Neural progenitor cell (in vitro differentiated cells): ENCODE measurements around the gene SCG3.

Experiments used
- EZH2phosphoT487 ChIP-seq: fragments of 200-600 bp; sonication (generic); IDR thresholded peaks from 2 replicates; pipeline ENCODE4 v1.6.1; 2017; ENCODE audit warnings: antibody characterized with exemption
- TF ChIP-seq, protein P1 (sequence below): fragments of 200-600 bp; sonication (generic); IDR thresholded peaks from 2 replicates; pipeline ENCODE4 v1.5.1; 2017; ENCODE audit warnings: antibody characterized with exemption, mild to moderate bottlenecking

DNA sequence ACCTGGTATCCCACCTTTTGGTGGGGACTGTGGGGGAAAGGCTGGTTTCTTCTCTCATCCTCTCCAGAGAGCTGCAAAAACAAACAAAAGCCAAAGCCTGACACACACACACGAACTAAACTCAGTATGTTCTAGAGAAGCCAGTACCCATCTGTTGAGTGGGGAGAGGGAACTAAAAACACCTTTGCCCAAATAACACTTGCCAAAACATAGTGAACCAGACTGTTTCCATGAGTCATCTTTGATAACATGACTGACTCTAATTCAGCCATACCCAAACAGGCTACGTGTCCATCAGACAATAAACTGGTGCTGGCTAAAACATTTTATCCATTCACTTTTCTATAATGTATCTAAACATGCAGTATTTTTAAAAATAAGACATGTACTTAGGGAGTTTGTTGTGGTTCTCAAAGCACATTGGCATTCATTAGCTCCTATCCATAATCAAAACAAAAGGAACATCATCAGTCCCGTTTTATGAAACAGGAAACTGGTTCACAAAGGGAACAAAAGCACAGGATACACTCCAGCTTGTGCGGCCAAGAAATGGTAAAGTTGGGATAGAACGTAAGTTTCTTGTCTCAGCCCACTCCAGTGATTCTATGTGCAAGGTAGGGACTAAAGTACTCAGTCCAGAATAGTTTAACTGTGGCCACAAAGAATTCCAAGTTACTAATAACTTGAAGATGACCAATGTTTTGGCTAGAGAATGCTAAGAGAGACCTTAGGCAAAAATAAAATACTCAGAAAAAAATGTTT lies 40.1 kb downstream of the SCG3 start:
- TF ChIP-seq EZH2phosphoT487: no peak
- TF ChIP-seq, protein P1, sequence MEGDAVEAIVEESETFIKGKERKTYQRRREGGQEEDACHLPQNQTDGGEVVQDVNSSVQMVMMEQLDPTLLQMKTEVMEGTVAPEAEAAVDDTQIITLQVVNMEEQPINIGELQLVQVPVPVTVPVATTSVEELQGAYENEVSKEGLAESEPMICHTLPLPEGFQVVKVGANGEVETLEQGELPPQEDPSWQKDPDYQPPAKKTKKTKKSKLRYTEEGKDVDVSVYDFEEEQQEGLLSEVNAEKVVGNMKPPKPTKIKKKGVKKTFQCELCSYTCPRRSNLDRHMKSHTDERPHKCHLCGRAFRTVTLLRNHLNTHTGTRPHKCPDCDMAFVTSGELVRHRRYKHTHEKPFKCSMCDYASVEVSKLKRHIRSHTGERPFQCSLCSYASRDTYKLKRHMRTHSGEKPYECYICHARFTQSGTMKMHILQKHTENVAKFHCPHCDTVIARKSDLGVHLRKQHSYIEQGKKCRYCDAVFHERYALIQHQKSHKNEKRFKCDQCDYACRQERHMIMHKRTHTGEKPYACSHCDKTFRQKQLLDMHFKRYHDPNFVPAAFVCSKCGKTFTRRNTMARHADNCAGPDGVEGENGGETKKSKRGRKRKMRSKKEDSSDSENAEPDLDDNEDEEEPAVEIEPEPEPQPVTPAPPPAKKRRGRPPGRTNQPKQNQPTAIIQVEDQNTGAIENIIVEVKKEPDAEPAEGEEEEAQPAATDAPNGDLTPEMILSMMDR: no peak
